GM12878 (cell line): ENCODE measurements around the gene GSG1L. TPM values are rescaled to one million over a fixed set of nuclear protein-coding genes. Genes with fewer than 3 reads are reported as not detected.

Experiments
- ATAC-seq: fragments of 200-7000 bp; cut with Tn5 transposase; 3 replicates; pipeline ENCODE4 v1.9.1; 2020; ENCODE audit warnings: mild to moderate bottlenecking, moderate library complexity
- BruUV-seq: library from RNA; stranded (reverse); fragments of 400-500 nt; replicated peaks from 2 replicates; lab custom pipeline; 2021; lab: Mats Ljungman, UMichigan
- CTCF ChIA-PET: fragments of 300-600 bp; sonication (Branson Sonifier 250); formaldehyde crosslinking; extraction: SDS; loops from one replicate; lab custom pipeline; 2021; ENCODE audit warnings: inconsistent platforms; lab: Yijun Ruan, JAX
- POLR2A ChIA-PET: fragments of 350-600 bp; formaldehyde crosslinking; extraction: SDS; loops from one replicate; lab custom pipeline; 2021; ENCODE audit warnings: inconsistent platforms; lab: Charles Lee
- RAD21 ChIA-PET: fragments of 300-600 bp; sonication (Branson Sonifier 250); formaldehyde crosslinking; loops from one replicate; lab custom pipeline; 2023; ENCODE audit warnings: antibody characterized with exemption; ENCODE audit not compliant: unreplicated experiment; lab: Charles Lee
- SMC1A ChIA-PET: fragments of 300-600 bp; sonication (Branson Sonifier 250); formaldehyde crosslinking; loops from one replicate; lab custom pipeline; 2023; ENCODE audit not compliant: unreplicated experiment, uncharacterized antibody; lab: Charles Lee
- DNase-seq: peaks from one replicate; pipeline ENCODE4 v3.0.0-alpha.2; 2011; ENCODE audit warnings: low read depth, low spot score
- FAIRE-seq: peaks from 3 replicates; lab custom pipeline; 2011; peaks lifted over from hg19 to GRCh38; lab: Jason Lieb, UNC
- H2AFZ ChIP-seq: 2 replicates; pipeline ENCODE4 v1.6.0; 2011; ENCODE audit warnings: low read depth, low read length, control low read depth; ENCODE audit not compliant: control insufficient read depth
- H3K27ac ChIP-seq: 2 replicates; pipeline ENCODE4 v1.5.1; 2011; ENCODE audit warnings: control low read depth; ENCODE audit not compliant: control insufficient read depth, insufficient read depth
- H3K27me3 ChIP-seq, 2 experiments: replicated peaks in 1 of 2; 2 replicates each; pipeline versions ENCODE4 v1.6.0 to v1.6.1; 2011; ENCODE audit warnings: low read length in 1 of 2; ENCODE audit not compliant: control insufficient read depth in 2 of 2, insufficient read depth in 2 of 2
- H3K36me3 ChIP-seq, 2 experiments: 2 replicates each; pipeline ENCODE4 v1.5.1; 2011; ENCODE audit warnings: low read length in 1 of 2; ENCODE audit not compliant: control insufficient read depth in 2 of 2, insufficient read depth in 2 of 2
- H3K4me1 ChIP-seq: 2 replicates; pipeline ENCODE4 v1.6.1; 2011; ENCODE audit warnings: mild to moderate bottlenecking, low read length, moderate library complexity, mixed read lengths; ENCODE audit not compliant: control insufficient read depth, insufficient read depth
- H3K4me2 ChIP-seq: 2 replicates; pipeline ENCODE4 v1.6.0; 2011; ENCODE audit warnings: control low read depth; ENCODE audit not compliant: control insufficient read depth, insufficient read depth
- H3K4me3 ChIP-seq: fragments of 200-600 bp; sonication (generic); 2 replicates; pipeline ENCODE4 v1.5.1; 2016
- H3K79me2 ChIP-seq: 2 replicates; pipeline ENCODE4 v1.6.0; 2011; ENCODE audit warnings: low read length; ENCODE audit not compliant: control insufficient read depth, insufficient read depth
- H3K9ac ChIP-seq: 2 replicates; pipeline ENCODE4 v1.8.0; 2011; ENCODE audit warnings: low read length, control low read depth, mixed read lengths; ENCODE audit not compliant: control insufficient read depth, insufficient read depth
- H3K9me3 ChIP-seq: replicated peaks from 3 replicates; pipeline ENCODE4 v1.5.1; 2011; ENCODE audit warnings: mild to moderate bottlenecking, low read length; ENCODE audit not compliant: control insufficient read depth, insufficient read depth
- H4K20me1 ChIP-seq: 2 replicates; pipeline ENCODE4 v1.6.0; 2011; ENCODE audit not compliant: control insufficient read depth, insufficient read depth
- CBX5 ChIP-seq: sonication (generic); IDR thresholded peaks from 2 replicates; pipeline ENCODE4 v1.6.1; 2016; ENCODE audit warnings: low read depth, moderate library complexity, mild to moderate bottlenecking, inconsistent platforms
- ETV6 ChIP-seq, 2 experiments: fragments of 450-650 bp in 1 of 2; IDR thresholded peaks in 1 of 2; conservative IDR thresholded peaks in 1 of 2; 2 replicates each; pipeline ENCODE4 v1.6.1; 2014; ENCODE audit warnings: antibody characterized with exemption in 1 of 2, borderline replicate concordance in 1 of 2, low read depth in 1 of 2, mild to moderate bottlenecking in 1 of 2, moderate library complexity in 1 of 2
- KAT2A ChIP-seq: conservative IDR thresholded peaks from 2 replicates; pipeline ENCODE4 v1.6.1; 2011; ENCODE audit warnings: low read depth, low read length; ENCODE audit not compliant: control insufficient read depth
- KDM1A ChIP-seq: fragments of 200-600 bp; sonication (generic); IDR thresholded peaks from 2 replicates; pipeline ENCODE4 v1.6.1; 2016; ENCODE audit warnings: borderline replicate concordance
- NFXL1 ChIP-seq: fragments of 450-650 bp; IDR thresholded peaks from 2 replicates; pipeline ENCODE4 v1.6.1; 2017; ENCODE audit warnings: antibody characterized with exemption, mild to moderate bottlenecking, borderline replicate concordance
- REST ChIP-seq: IDR thresholded peaks from 2 replicates; pipeline ENCODE4 v1.6.1; 2012; ENCODE audit warnings: mild to moderate bottlenecking, low read depth, low read length
- SMARCA5 ChIP-seq: fragments of 450-650 bp; IDR thresholded peaks from 2 replicates; pipeline ENCODE4 v1.6.1; 2017; ENCODE audit warnings: mild to moderate bottlenecking
- SMC3 ChIP-seq: IDR thresholded peaks from 2 replicates; pipeline ENCODE4 v1.6.1; 2011; ENCODE audit warnings: low read length, improper control_type of control experiment, borderline replicate concordance
- ZSCAN29 ChIP-seq: fragments of 450-650 bp; IDR thresholded peaks from 2 replicates; pipeline ENCODE4 v1.6.1; 2017; ENCODE audit warnings: mild to moderate bottlenecking, moderate library complexity
- whole genome bisulfite sequencing: methylation state at CpG from one replicate; pipeline ENCODE4 v1.1.6; 2016; ENCODE audit warnings: low lambda C conversion rate; ENCODE audit not compliant: insufficient replicate concordance, insufficient coverage; ENCODE audit errors: missing lambda C conversion rate; 5-methylcytosine and 5-hydroxymethylcytosine counted together
- in situ Hi-C: fragments of 300-500 bp; cut with MboI; formaldehyde crosslinking; loops from 9 replicates; pipeline ENCODE4 v1.14.3; 2018; ENCODE audit warnings: mixed read lengths
- intact Hi-C: fragments of 100-400 bp; cut with micrococcal nuclease; formaldehyde crosslinking; loops from one replicate; pipeline ENCODE4 v1.14.2; 2022; ENCODE audit not compliant: unreplicated experiment
- polyA plus RNA-seq, 11 experiments: library from polyadenylated mRNA; depleted of rRNA in 4 of 11; unstranded in 6 of 11; stranded (reverse) in 5 of 11; fragments of >200 nt; fragmentation: Nextera tagmentation in 4 of 11; fragmentation: Illumina TruSeq in 1 of 11; extraction: Ambion mirVana in 4 of 11; extraction: Trizol in 1 of 11; gene quantifications; 1 replicate in 1 of 11; 2 replicates in 10 of 11; pipeline versions ENCODE4 v1.2.1 to v1.2.3, GENCODE V29; 2011 to 2016; ENCODE audit warnings: inconsistent platforms in 2 of 11, missing spikeins in 2 of 11, low read depth in 1 of 11
- total RNA-seq, 4 experiments: library from RNA; depleted of rRNA in 3 of 4; stranded (reverse); fragments of >200 nt in 3 of 4; fragmentation: Illumina TruSeq in 1 of 4; extraction: Trizol in 1 of 4; gene quantifications; 2 replicates each; pipeline versions ENCODE4 v1.2.1 to v1.2.3, GENCODE V29; 2013 to 2021

The GSG1L gene
- total and polyA plus RNA-seq, 10 of the 15 experiments (the other 5 are each of a cell fraction or from before 2014, with no cell fraction given): not detected

DNA sequence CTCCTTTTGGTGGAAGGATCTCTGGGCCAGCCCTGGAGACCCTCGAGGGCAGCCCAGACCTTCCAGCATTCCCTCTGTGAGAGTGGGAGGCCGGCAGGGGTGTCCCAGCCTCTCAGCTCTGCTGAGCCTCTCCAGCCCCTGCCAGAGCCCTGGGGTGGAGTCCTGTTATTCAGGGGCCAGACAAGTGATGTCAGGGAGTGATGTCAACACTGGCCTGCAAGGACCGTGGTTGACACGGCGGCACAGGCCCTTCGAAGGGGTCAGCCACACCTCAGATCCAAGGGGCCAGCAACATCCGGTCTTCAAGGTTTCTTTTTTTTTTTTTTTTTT, 282.4 kb downstream of the GSG1L start:
- ChIA-PET RAD21 (no interaction called here), SMC1A (no interaction called here), CTCF (no interaction called here), POLR2A (no interaction called here)
- WGBS: 32% methylated on average over 7 of the region's 7 CpGs
- Histone ChIP-seq H3K9ac (no peak overlapping the region), H4K20me1 (no peaks in the 10 kb centered on the region), H3K36me3 (no peaks in the 10 kb centered on the region), H3K4me3 (no peak overlapping the region), H3K9me3 (no peaks in the 10 kb centered on the region), H2AFZ (no peak overlapping the region), H3K4me1 (no peaks in the 10 kb centered on the region), H3K79me2 (no peaks in the 10 kb centered on the region), H3K27ac (no peak overlapping the region), H3K27me3 (no peaks in the 10 kb centered on the region), H3K4me2 (no peak overlapping the region)
- BruUV-seq: no TSS peak
- intact Hi-C loops (no loop called here), in situ Hi-C loops (no loop called here)
- no peak for ATAC-seq
- no peak for DNase-seq
- TF ChIP-seq KDM1A (no peak), SMC3 (no peak), CBX5 (no peak), SMARCA5 (no peak), REST (no peak), ETV6 (conservative IDR thresholded peaks at IDR 0.05 in 1 of 2, IDR thresholded peaks at IDR 0.05 in 1 of 2; ENCODE audit: borderline replicate concordance in 1 of 2, low read depth in 1 of 2) (no peak), ZSCAN29 (no peak), NFXL1 (no peak), KAT2A (no peak)
- no peak for FAIRE-seq
